Putamen (tissue), 1 donor: ENCODE data around the gene FZD8.

Source experiments
- DNase-seq: peaks from one replicate; pipeline ENCODE4 v3.0.0-alpha.2; 2016; ENCODE audit warnings: low spot score

The FZD8 gene

DNA sequence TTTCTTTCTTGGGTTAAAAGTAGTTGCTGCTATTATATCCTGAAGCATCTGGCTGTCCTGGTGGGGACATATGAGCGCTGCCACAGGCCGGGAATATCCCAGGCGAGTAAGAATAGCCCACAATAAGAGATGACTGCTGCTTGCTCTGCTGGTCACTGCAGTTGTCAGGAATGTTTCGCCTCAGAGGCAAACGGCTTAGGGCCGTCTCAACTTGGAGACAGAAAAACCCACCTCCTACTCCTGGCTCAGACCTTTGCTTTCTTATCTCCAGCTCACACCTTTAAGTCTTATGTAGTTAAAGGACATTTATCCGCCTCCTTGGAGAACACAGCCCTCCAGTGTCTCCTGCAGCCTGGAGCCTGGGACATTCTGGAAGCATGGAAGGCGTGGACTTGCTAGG is 36.9 kb downstream of the FZD8 start, which contains the start of gene GJD4:
Gene GJD4, plus strand, starts transcription at position 151 of the 400 bp plus-strand sequence. Its CDS starts 227 bp downstream, at position 378.
- DNase-seq = no peak

DNA sequence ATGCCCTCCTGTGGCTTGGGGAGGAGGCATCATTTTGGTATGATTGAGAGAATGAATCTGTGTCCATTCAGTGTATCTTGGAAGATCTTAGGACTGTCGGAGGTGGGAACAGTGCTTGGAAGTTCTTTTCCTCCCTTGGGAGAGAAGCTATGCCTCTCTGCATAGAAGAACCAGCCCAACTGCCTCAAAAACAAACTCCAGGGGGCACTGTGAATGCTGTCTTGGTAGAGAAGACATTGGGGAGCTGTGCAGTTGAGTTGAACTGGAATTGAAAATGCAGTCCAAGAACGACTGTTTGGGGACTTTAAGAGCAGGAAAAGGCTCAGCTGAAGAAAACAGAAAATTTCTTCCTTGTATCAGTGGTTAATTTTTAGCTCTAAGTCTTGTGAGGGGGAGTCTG is 41.9 kb downstream of the FZD8 start:
- DNase-seq = no peak

DNA sequence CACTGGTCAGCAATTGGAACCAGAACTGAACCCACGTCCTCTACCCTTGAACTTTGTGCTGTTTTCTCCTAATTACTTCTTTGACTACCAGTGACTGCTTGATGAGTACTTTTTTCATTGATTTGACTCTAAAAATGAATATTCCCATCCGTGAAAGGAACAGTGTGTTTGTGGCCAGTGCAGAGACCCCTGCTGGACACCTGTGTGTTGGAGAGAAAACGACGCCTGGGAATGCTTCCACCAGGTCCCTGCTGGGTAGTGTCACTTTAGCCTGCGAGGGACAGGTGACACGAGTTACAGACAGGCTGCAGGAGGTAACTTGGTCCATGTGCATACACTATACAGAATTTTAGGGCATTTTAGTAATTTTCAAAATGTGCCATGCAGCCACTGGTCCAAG is 43.7 kb downstream of the FZD8 start:
- no peak for DNase-seq

DNA sequence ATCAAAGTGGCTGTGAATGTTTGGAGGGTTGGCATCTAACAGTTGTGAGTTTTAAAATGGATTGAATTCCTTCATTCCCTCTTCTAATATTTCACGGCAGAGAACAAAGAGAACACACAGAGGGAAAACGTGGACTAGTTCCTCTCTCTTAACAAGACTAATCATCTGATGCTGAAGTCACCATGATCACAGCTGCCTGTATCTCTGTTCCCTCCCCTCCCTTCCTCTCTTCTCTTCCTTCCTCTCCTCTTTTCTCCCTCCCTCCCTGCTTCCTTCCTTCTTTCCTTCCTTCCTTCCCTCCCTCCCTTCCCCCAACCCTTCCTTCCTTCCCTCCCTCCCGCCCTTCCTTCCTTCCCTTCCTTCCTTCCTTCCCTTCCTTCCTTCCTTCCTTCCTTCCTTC is 47.0 kb downstream of the FZD8 start:
- DNase-seq = no peak

- no peak for DNase-seq
Observed at GRCh38 chr10:35594115-35595079, 47.7 kb downstream of the FZD8 start.

- no peak for DNase-seq
Observed at GRCh38 chr10:35592441-35592840, 49.7 kb downstream of the FZD8 start.

DNA sequence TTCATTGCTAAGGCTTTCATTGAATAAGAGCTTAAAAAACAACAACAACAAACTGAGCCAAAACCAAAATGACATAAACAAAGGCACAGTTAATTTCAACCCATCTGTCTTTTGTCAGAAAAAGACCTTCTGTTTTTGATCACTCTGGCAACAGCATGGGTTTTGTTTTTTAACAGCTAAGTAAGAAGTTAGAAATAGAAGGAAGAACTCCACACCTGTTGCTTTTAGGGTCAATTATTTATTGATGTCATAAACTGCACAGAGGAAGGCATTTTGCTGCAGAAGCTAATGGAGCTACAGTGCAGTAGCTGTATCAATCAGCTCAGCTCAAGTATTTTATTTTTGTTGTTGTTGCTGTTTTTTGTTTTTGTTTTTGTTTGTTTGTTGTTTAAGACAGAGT is 53.3 kb downstream of the FZD8 start:
- DNase-seq = no peak
